A549 (cell line): ENCODE measurements around the gene PCDHA1. TPM values are rescaled to one million over a fixed set of nuclear protein-coding genes. Genes with fewer than 3 reads are reported as not detected.

ENCODE experiments used
- ATAC-seq, 2 experiments: fragments of 200-7000 bp in 1 of 2; fragments of >200 bp in 1 of 2; cut with Nextera tagmentation in 1 of 2; cut with Tn5 transposase in 1 of 2; 3 replicates each; pipeline versions ENCODE4 v1.8.0 to v1.9.1; 2018 to 2020; ENCODE audit warnings: mild to moderate bottlenecking in 1 of 2, moderate library complexity in 1 of 2
- CTCF ChIA-PET: fragments of 300-600 bp; sonication (Branson Sonifier 250); formaldehyde crosslinking; extraction: SDS; loops from one replicate; lab custom pipeline; 2021; ENCODE audit warnings: antibody characterized with exemption, inconsistent platforms; lab: Yijun Ruan, JAX
- POLR2A ChIA-PET: fragments of 350-600 bp; formaldehyde crosslinking; extraction: SDS; loops from one replicate; lab custom pipeline; 2021; ENCODE audit warnings: antibody characterized with exemption, inconsistent platforms; lab: Yijun Ruan, JAX
- DNase-seq, 2 experiments: peaks; one replicate each; pipeline versions ENCODE4 v3.0.0 to v3.0.0-alpha.2; 2011 to 2016; ENCODE audit warnings: low read depth in 1 of 2, low spot score in 1 of 2
- FAIRE-seq: peaks from 2 replicates; lab custom pipeline; 2011; peaks lifted over from hg19 to GRCh38; lab: Jason Lieb, UNC
- H3K27ac ChIP-seq, 2 experiments: fragments of >200 bp; sonication (Bioruptor Twin); formaldehyde crosslinking; 3 replicates each; pipeline ENCODE4 v1.5.1; 2016 to 2017
- H3K4me1 ChIP-seq: fragments of >200 bp; sonication (Bioruptor Twin); formaldehyde crosslinking; 3 replicates; pipeline ENCODE4 v1.6.1; 2016
- H3K4me2 ChIP-seq: fragments of >200 bp; sonication (Bioruptor Twin); formaldehyde crosslinking; 3 replicates; pipeline ENCODE4 v1.6.1; 2016
- H3K4me3 ChIP-seq: fragments of >200 bp; sonication (Bioruptor Twin); formaldehyde crosslinking; 3 replicates; pipeline ENCODE4 v1.5.1; 2016
- H3K9me3 ChIP-seq: fragments of >200 bp; sonication (Bioruptor Twin); formaldehyde crosslinking; 3 replicates; pipeline ENCODE4 v1.6.1; 2016
- CBX2 ChIP-seq: fragments of 200-600 bp; sonication (generic); IDR thresholded peaks from 2 replicates; pipeline ENCODE4 v1.6.1; 2016; ENCODE audit warnings: low read depth, mild to moderate bottlenecking, borderline replicate concordance
- CBX8 ChIP-seq: fragments of 200-600 bp; sonication (generic); IDR thresholded peaks from 2 replicates; pipeline ENCODE4 v1.6.1; 2016
- CEBPB ChIP-seq, 2 experiments: fragments of >200 bp in 1 of 2; sonication (Bioruptor Twin) in 1 of 2; formaldehyde crosslinking in 1 of 2; IDR thresholded peaks; 2 replicates each; pipeline ENCODE4 v1.6.1; 2012 to 2016
- CHD2 ChIP-seq: fragments of 150-350 bp; IDR thresholded peaks from 2 replicates; pipeline ENCODE4 v1.6.1; 2014; ENCODE audit warnings: low read length; ENCODE audit not compliant: partially characterized antibody
- CHD4 ChIP-seq: fragments of 200-600 bp; sonication (generic); IDR thresholded peaks from 2 replicates; pipeline ENCODE4 v1.6.1; 2016; ENCODE audit warnings: antibody characterized with exemption, mild to moderate bottlenecking, borderline replicate concordance
- EHMT2 ChIP-seq: fragments of 200-600 bp; sonication (generic); IDR thresholded peaks from 2 replicates; pipeline ENCODE4 v1.6.1; 2016; ENCODE audit warnings: antibody characterized with exemption, low read depth, mild to moderate bottlenecking, moderate library complexity
- EP300 ChIP-seq, 2 experiments: fragments of >200 bp; sonication (Bioruptor Twin); formaldehyde crosslinking; IDR thresholded peaks; 2 replicates in 1 of 2; 3 replicates in 1 of 2; pipeline ENCODE4 v1.6.1; 2016 to 2017
- FOXS1 ChIP-seq: fragments of 250-450 bp; sonication (Bioruptor Pico); IDR thresholded peaks from 2 replicates; pipeline ENCODE4 v1.5.0; 2020; ENCODE audit warnings: mild to moderate bottlenecking, moderate library complexity
- HDAC2 ChIP-seq: fragments of 200-600 bp; sonication (generic); IDR thresholded peaks from 2 replicates; pipeline ENCODE4 v1.6.1; 2016
- HOXA7 ChIP-seq: fragments of 250-450 bp; sonication (Bioruptor Pico); IDR thresholded peaks from 2 replicates; pipeline ENCODE4 v1.5.0; 2020; ENCODE audit warnings: mild to moderate bottlenecking, moderate library complexity
- KDM1A ChIP-seq: fragments of 200-600 bp; sonication (generic); IDR thresholded peaks from 2 replicates; pipeline ENCODE4 v1.6.1; 2016; ENCODE audit warnings: low read depth, mild to moderate bottlenecking
- KDM5A ChIP-seq: fragments of 200-600 bp; sonication (generic); IDR thresholded peaks from 2 replicates; pipeline ENCODE4 v1.6.1; 2016; ENCODE audit warnings: antibody characterized with exemption, mild to moderate bottlenecking
- MYC ChIP-seq: IDR thresholded peaks from 2 replicates; pipeline ENCODE4 v1.6.1; 2012; ENCODE audit warnings: mild to moderate bottlenecking, inconsistent platforms, low read length, improper control_type of control experiment, borderline replicate concordance
- NFE2L2 ChIP-seq: fragments of 150-350 bp; conservative IDR thresholded peaks from 2 replicates; pipeline ENCODE4 v1.6.1; 2014; ENCODE audit warnings: low read length
- NPAS2 ChIP-seq: fragments of 250-450 bp; sonication (Bioruptor Pico); IDR thresholded peaks from 2 replicates; pipeline ENCODE4 v1.8.0; 2022; ENCODE audit warnings: mild to moderate bottlenecking, moderate library complexity, borderline replicate concordance
- NR3C1 ChIP-seq: fragments of >200 bp; sonication (Bioruptor Twin); formaldehyde crosslinking; IDR thresholded peaks from 3 replicates; pipeline ENCODE4 v1.6.1; 2017
- POLR2AphosphoS2 ChIP-seq: conservative IDR thresholded peaks from 2 replicates; pipeline ENCODE4 v1.6.1; 2012; ENCODE audit warnings: low read length, improper control_type of control experiment, inconsistent platforms
- RCOR1 ChIP-seq: fragments of 150-350 bp; IDR thresholded peaks from 2 replicates; pipeline ENCODE4 v1.6.1; 2014; ENCODE audit warnings: antibody characterized with exemption, low read length, low read depth
- SREBF2 ChIP-seq: fragments of 450-650 bp; IDR thresholded peaks from 2 replicates; pipeline ENCODE4 v1.6.1; 2014; ENCODE audit warnings: mild to moderate bottlenecking, moderate library complexity
- TP53 ChIP-seq: fragments of 250-450 bp; sonication (Bioruptor Pico); IDR thresholded peaks from 2 replicates; pipeline ENCODE4 v1.5.0; 2021; ENCODE audit warnings: mild to moderate bottlenecking, moderate library complexity
- ZC3H11A ChIP-seq: fragments of 450-650 bp; IDR thresholded peaks from 2 replicates; pipeline ENCODE4 v1.6.1; 2014; ENCODE audit warnings: antibody characterized with exemption, mild to moderate bottlenecking
- ZNF302 ChIP-seq: fragments of 250-450 bp; sonication (Bioruptor Pico); IDR thresholded peaks from 2 replicates; pipeline ENCODE4 v1.9.0; 2021; ENCODE audit warnings: inconsistent platforms, mild to moderate bottlenecking, moderate library complexity
- ZSCAN20 ChIP-seq: fragments of 250-450 bp; sonication (Bioruptor Pico); IDR thresholded peaks from 2 replicates; pipeline ENCODE4 v1.8.0; 2022; ENCODE audit warnings: mild to moderate bottlenecking, moderate library complexity
- WGBS: methylation state at CpG from one replicate; pipeline ENCODE4 v1.1.6; 2017; ENCODE audit errors: missing lambda C conversion rate; 5-methylcytosine and 5-hydroxymethylcytosine counted together
- polyA plus RNA-seq, 4 experiments: library from polyadenylated mRNA; depleted of rRNA in 3 of 4; stranded (reverse); fragments of >200 nt; fragmentation: RNase III in 1 of 4; extraction: RNeasy Plus Mini Kit Qiagen cat#74134 plus additional on column Dnase treatment in 1 of 4; gene quantifications; 2 replicates in 3 of 4; 3 replicates in 1 of 4; pipeline ENCODE4 v1.2.3, GENCODE V29; 2011 to 2017
- TF ChIP-seq, protein P1 (sequence below): fragments of 200-600 bp; sonication (generic); IDR thresholded peaks from 2 replicates; pipeline ENCODE4 v1.6.1; 2016; ENCODE audit warnings: antibody characterized with exemption, mild to moderate bottlenecking, moderate library complexity
- TF ChIP-seq, protein P2 (sequence below): IDR thresholded peaks from 2 replicates; pipeline ENCODE4 v1.6.1; 2012
- TF ChIP-seq, protein P3 (sequence below): IDR thresholded peaks from 2 replicates; pipeline ENCODE4 v1.6.1; 2012
- TF ChIP-seq, protein P4 (sequence below): fragments of 150-350 bp; IDR thresholded peaks from 2 replicates; pipeline ENCODE4 v1.6.1; 2014; ENCODE audit warnings: low read depth, mild to moderate bottlenecking, low read length

Gene PCDHA1
- polyA plus RNA-seq, 2 of the 4 experiments (the other 2 are of a cell fraction), result 0.13 to 0.52 TPM

DNA sequence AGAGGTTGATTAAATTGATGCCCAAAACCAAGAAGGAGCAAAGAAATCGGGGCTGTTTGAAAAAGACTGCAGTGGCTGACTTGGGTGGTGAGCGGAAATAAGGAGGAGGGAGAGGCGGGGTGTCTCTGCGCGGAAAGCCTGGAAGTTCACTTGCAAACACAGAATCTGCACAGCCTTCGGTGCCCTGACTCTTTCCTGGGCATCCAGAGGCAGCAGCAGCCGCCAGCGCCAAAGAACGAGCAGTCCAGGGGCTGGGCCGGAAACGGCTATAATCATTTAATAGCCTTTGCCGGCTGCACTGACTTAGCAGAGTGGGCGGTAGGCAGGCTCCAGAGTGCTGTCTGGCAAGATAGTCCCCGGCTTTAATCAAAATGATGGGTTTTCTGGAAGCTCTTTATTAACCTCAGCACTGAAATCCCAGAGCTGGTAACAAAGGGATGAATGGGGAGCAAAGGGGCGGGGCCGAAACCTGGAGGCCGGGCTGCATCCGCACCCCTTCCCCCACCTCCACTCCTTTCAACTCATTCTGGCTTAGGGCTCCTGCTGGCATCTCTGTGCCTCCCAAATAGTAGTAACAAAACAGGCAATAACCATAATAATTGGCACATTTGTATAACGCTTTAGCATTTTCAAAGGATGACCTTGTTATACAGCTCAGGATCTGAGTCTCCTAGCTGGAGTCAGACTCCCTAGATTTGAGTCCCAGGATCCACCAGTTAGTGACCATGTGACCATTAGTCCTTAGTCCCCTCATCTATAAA, 216.1 kb downstream of the PCDHA1 start:
- peak overlapping the region; percentile 76 to 79 for H3K27ac ChIP-seq
- peak; percentile 49 to 69 for ATAC-seq
- H3K4me1 ChIP-seq, result peaks cover 43% of the 10 kb centered on the region
- WGBS, result 28% methylated on average over 19 of the region's 19 CpGs
- H3K9me3 ChIP-seq, result no peaks in the 10 kb centered on the region
- peak overlapping the region; percentile 79 for H3K4me2 ChIP-seq
- CTCF ChIA-PET, result interaction anchor here (1.5 to 2.2 kb wide), 2 partner anchors 35 to 76 kb away, joined by 4 to 6 read pairs; partner anchors contain the start of gene PCDHAC1
- peak overlapping the region; percentile 47 for H3K4me3 ChIP-seq
- DNase-seq, result peak; percentile 33 to 44
- TF ChIP-seq SREBF2 (no peak), CBX2 (no peak), HDAC2 (no peak), EHMT2 (no peak), CHD4 (no peak), ZNF302 (CRISPR knock-in tag) (no peak), KDM1A (no peak), NFE2L2 (no peak), CHD2 (no peak), NR3C1 (no peak), TP53 (CRISPR knock-in tag) (no peak), NPAS2 (CRISPR knock-in tag) (no peak), ZC3H11A (no peak), RCOR1 (no peak), CEBPB (IDR thresholded peaks at IDR 0.05) (no peak), CBX8 (no peak)
- TF ChIP-seq, protein P1, sequence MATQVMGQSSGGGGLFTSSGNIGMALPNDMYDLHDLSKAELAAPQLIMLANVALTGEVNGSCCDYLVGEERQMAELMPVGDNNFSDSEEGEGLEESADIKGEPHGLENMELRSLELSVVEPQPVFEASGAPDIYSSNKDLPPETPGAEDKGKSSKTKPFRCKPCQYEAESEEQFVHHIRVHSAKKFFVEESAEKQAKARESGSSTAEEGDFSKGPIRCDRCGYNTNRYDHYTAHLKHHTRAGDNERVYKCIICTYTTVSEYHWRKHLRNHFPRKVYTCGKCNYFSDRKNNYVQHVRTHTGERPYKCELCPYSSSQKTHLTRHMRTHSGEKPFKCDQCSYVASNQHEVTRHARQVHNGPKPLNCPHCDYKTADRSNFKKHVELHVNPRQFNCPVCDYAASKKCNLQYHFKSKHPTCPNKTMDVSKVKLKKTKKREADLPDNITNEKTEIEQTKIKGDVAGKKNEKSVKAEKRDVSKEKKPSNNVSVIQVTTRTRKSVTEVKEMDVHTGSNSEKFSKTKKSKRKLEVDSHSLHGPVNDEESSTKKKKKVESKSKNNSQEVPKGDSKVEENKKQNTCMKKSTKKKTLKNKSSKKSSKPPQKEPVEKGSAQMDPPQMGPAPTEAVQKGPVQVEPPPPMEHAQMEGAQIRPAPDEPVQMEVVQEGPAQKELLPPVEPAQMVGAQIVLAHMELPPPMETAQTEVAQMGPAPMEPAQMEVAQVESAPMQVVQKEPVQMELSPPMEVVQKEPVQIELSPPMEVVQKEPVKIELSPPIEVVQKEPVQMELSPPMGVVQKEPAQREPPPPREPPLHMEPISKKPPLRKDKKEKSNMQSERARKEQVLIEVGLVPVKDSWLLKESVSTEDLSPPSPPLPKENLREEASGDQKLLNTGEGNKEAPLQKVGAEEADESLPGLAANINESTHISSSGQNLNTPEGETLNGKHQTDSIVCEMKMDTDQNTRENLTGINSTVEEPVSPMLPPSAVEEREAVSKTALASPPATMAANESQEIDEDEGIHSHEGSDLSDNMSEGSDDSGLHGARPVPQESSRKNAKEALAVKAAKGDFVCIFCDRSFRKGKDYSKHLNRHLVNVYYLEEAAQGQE, result no peak
- TF ChIP-seq, protein P2, sequence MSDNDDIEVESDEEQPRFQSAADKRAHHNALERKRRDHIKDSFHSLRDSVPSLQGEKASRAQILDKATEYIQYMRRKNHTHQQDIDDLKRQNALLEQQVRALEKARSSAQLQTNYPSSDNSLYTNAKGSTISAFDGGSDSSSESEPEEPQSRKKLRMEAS, result no peak
- TF ChIP-seq, protein P3, sequence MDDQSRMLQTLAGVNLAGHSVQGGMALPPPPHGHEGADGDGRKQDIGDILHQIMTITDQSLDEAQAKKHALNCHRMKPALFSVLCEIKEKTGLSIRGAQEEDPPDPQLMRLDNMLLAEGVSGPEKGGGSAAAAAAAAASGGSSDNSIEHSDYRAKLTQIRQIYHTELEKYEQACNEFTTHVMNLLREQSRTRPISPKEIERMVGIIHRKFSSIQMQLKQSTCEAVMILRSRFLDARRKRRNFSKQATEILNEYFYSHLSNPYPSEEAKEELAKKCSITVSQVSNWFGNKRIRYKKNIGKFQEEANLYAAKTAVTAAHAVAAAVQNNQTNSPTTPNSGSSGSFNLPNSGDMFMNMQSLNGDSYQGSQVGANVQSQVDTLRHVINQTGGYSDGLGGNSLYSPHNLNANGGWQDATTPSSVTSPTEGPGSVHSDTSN, result no peak
- TF ChIP-seq, protein P4, sequence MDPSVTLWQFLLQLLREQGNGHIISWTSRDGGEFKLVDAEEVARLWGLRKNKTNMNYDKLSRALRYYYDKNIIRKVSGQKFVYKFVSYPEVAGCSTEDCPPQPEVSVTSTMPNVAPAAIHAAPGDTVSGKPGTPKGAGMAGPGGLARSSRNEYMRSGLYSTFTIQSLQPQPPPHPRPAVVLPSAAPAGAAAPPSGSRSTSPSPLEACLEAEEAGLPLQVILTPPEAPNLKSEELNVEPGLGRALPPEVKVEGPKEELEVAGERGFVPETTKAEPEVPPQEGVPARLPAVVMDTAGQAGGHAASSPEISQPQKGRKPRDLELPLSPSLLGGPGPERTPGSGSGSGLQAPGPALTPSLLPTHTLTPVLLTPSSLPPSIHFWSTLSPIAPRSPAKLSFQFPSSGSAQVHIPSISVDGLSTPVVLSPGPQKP, result no peak
- TF ChIP-seq, all 56 proteins: peak for 0
- no peak for FAIRE-seq
- POLR2A ChIA-PET, result interaction anchor here (1.7 kb wide), 1 partner anchor 35 kb away, joined by 5 read pairs; the partner anchor contains the start of gene PCDHAC2

DNA sequence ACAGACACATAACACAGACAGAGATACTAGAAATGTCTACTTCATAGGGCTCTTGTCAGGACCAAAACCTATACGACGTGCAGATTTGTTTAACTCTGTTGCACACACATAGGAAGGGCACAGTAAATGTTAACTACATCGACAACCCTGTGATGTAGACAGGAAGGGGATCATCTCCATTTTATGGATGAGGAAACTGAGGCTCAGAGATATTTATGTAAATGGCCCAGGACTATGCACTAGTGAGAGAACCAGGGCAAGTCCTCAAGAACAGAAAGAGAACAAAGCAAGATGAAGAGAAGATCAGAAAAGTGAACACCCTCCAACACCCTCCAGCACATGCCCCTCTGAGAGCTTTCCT, 216.6 kb downstream of the PCDHA1 start:
- ATAC-seq, result no peak
- no peak for DNase-seq
- H3K4me1 ChIP-seq, result peaks cover 43% of the 10 kb centered on the region
- 70% methylated on average over 3 of the region's 3 CpGs for WGBS
- no peak overlapping the region for H3K4me3 ChIP-seq
- peak overlapping the region; percentile 79 for H3K4me2 ChIP-seq
- H3K9me3 ChIP-seq, result no peaks in the 10 kb centered on the region
- H3K27ac ChIP-seq, result peak overlapping the region; percentile 76 to 79
- POLR2A ChIA-PET, result interaction anchor here (1.7 kb wide), 1 partner anchor 36 kb away, joined by 5 read pairs; the partner anchor contains the start of gene PCDHAC2
- no peak for TF ChIP-seq FOXS1
- no peak for TF ChIP-seq MYC
- TF ChIP-seq HOXA7 (CRISPR knock-in tag), result no peak
- no peak for TF ChIP-seq TP53 (CRISPR knock-in tag)
- no peak for TF ChIP-seq ZSCAN20 (CRISPR knock-in tag)
- no peak for TF ChIP-seq KDM5A
- no peak for TF ChIP-seq POLR2AphosphoS2
- no peak for TF ChIP-seq EP300 (IDR thresholded peaks at IDR 0.05)
- no peak for TF ChIP-seq CEBPB (IDR thresholded peaks at IDR 0.05)
- CTCF ChIA-PET, result interaction anchor here (2.2 kb wide), 1 partner anchor 76 kb away, joined by 6 read pairs; the partner anchor contains the start of gene PCDHAC1
- no peak for FAIRE-seq
